GM12878 (cell line): ENCODE results near the gene DPH1. TPM values are rescaled to one million over a fixed set of nuclear protein-coding genes. Genes with fewer than 3 reads are reported as not detected.
A peak's percentile ranks its signal among the peaks of the same experiment; 100 is the strongest.

Experiments
- ATAC-seq: fragments of 200-7000 bp; cut with Tn5 transposase; 3 replicates; pipeline ENCODE4 v1.9.1; 2020; ENCODE audit warnings: mild to moderate bottlenecking, moderate library complexity
- BruUV-seq: library from RNA; stranded (reverse); fragments of 400-500 nt; replicated peaks from 2 replicates; lab custom pipeline; 2021; lab: Mats Ljungman, UMichigan
- CTCF ChIA-PET: fragments of 300-600 bp; sonication (Branson Sonifier 250); formaldehyde crosslinking; extraction: SDS; loops from one replicate; lab custom pipeline; 2021; ENCODE audit warnings: inconsistent platforms; lab: Yijun Ruan, JAX
- POLR2A ChIA-PET: fragments of 350-600 bp; formaldehyde crosslinking; extraction: SDS; loops from one replicate; lab custom pipeline; 2021; ENCODE audit warnings: inconsistent platforms; lab: Charles Lee
- RAD21 ChIA-PET: fragments of 300-600 bp; sonication (Branson Sonifier 250); formaldehyde crosslinking; loops from one replicate; lab custom pipeline; 2023; ENCODE audit warnings: antibody characterized with exemption; ENCODE audit not compliant: unreplicated experiment; lab: Charles Lee
- SMC1A ChIA-PET: fragments of 300-600 bp; sonication (Branson Sonifier 250); formaldehyde crosslinking; loops from one replicate; lab custom pipeline; 2023; ENCODE audit not compliant: unreplicated experiment, uncharacterized antibody; lab: Charles Lee
- DNase-seq: peaks from one replicate; pipeline ENCODE4 v3.0.0-alpha.2; 2011; ENCODE audit warnings: low read depth, low spot score
- FAIRE-seq: peaks from 3 replicates; lab custom pipeline; 2011; peaks lifted over from hg19 to GRCh38; lab: Jason Lieb, UNC
- H2AFZ ChIP-seq: 2 replicates; pipeline ENCODE4 v1.6.0; 2011; ENCODE audit warnings: low read depth, low read length, control low read depth; ENCODE audit not compliant: control insufficient read depth
- H3K27ac ChIP-seq: 2 replicates; pipeline ENCODE4 v1.5.1; 2011; ENCODE audit warnings: control low read depth; ENCODE audit not compliant: control insufficient read depth, insufficient read depth
- H3K27me3 ChIP-seq, 2 experiments: replicated peaks in 1 of 2; 2 replicates each; pipeline versions ENCODE4 v1.6.0 to v1.6.1; 2011; ENCODE audit warnings: low read length in 1 of 2; ENCODE audit not compliant: control insufficient read depth in 2 of 2, insufficient read depth in 2 of 2
- H3K36me3 ChIP-seq, 2 experiments: 2 replicates each; pipeline ENCODE4 v1.5.1; 2011; ENCODE audit warnings: low read length in 1 of 2; ENCODE audit not compliant: control insufficient read depth in 2 of 2, insufficient read depth in 2 of 2
- H3K4me1 ChIP-seq: 2 replicates; pipeline ENCODE4 v1.6.1; 2011; ENCODE audit warnings: mild to moderate bottlenecking, low read length, moderate library complexity, mixed read lengths; ENCODE audit not compliant: control insufficient read depth, insufficient read depth
- H3K4me2 ChIP-seq: 2 replicates; pipeline ENCODE4 v1.6.0; 2011; ENCODE audit warnings: control low read depth; ENCODE audit not compliant: control insufficient read depth, insufficient read depth
- H3K4me3 ChIP-seq: fragments of 200-600 bp; sonication (generic); 2 replicates; pipeline ENCODE4 v1.5.1; 2016
- H3K79me2 ChIP-seq: 2 replicates; pipeline ENCODE4 v1.6.0; 2011; ENCODE audit warnings: low read length; ENCODE audit not compliant: control insufficient read depth, insufficient read depth
- H3K9ac ChIP-seq: 2 replicates; pipeline ENCODE4 v1.8.0; 2011; ENCODE audit warnings: low read length, control low read depth, mixed read lengths; ENCODE audit not compliant: control insufficient read depth, insufficient read depth
- H3K9me3 ChIP-seq: replicated peaks from 3 replicates; pipeline ENCODE4 v1.5.1; 2011; ENCODE audit warnings: mild to moderate bottlenecking, low read length; ENCODE audit not compliant: control insufficient read depth, insufficient read depth
- H4K20me1 ChIP-seq: 2 replicates; pipeline ENCODE4 v1.6.0; 2011; ENCODE audit not compliant: control insufficient read depth, insufficient read depth
- BMI1 ChIP-seq: fragments of 450-650 bp; IDR thresholded peaks from 2 replicates; pipeline ENCODE4 v1.6.1; 2016; ENCODE audit warnings: mild to moderate bottlenecking, moderate library complexity, borderline replicate concordance
- HDAC6 ChIP-seq: fragments of 200-600 bp; sonication (generic); IDR thresholded peaks from one replicate; pipeline ENCODE4 v1.8.0; 2017; ENCODE audit warnings: antibody characterized with exemption; ENCODE audit not compliant: unreplicated experiment
- LARP7 ChIP-seq: fragments of 450-650 bp; IDR thresholded peaks from 2 replicates; pipeline ENCODE4 v1.6.1; 2017; ENCODE audit warnings: mild to moderate bottlenecking
- PML ChIP-seq: IDR thresholded peaks from 2 replicates; pipeline ENCODE4 v1.6.1; 2012; ENCODE audit warnings: low read length, inconsistent platforms
- RAD51 ChIP-seq: fragments of 450-650 bp; IDR thresholded peaks from 2 replicates; pipeline ENCODE4 v1.6.1; 2016; ENCODE audit warnings: moderate library complexity, mild to moderate bottlenecking, inconsistent platforms
- SUZ12 ChIP-seq: fragments of 200-600 bp; sonication (generic); IDR thresholded peaks from one replicate; pipeline ENCODE4 v1.6.1; 2018; ENCODE audit warnings: antibody characterized with exemption, mild to moderate bottlenecking; ENCODE audit not compliant: unreplicated experiment
- ZZZ3 ChIP-seq: IDR thresholded peaks from 2 replicates; pipeline ENCODE4 v1.6.1; 2011; ENCODE audit warnings: low read depth; ENCODE audit not compliant: control insufficient read depth, insufficient read length
- WGBS: methylation state at CpG from one replicate; pipeline ENCODE4 v1.1.6; 2016; ENCODE audit warnings: low lambda C conversion rate; ENCODE audit not compliant: insufficient replicate concordance, insufficient coverage; ENCODE audit errors: missing lambda C conversion rate; 5-methylcytosine and 5-hydroxymethylcytosine counted together
- in situ Hi-C: fragments of 300-500 bp; cut with MboI; formaldehyde crosslinking; loops from 9 replicates; pipeline ENCODE4 v1.14.3; 2018; ENCODE audit warnings: mixed read lengths
- intact Hi-C: fragments of 100-400 bp; cut with micrococcal nuclease; formaldehyde crosslinking; loops from one replicate; pipeline ENCODE4 v1.14.2; 2022; ENCODE audit not compliant: unreplicated experiment
- polyA plus RNA-seq, 11 experiments: library from polyadenylated mRNA; depleted of rRNA in 4 of 11; unstranded in 6 of 11; stranded (reverse) in 5 of 11; fragments of >200 nt; fragmentation: Nextera tagmentation in 4 of 11; fragmentation: Illumina TruSeq in 1 of 11; extraction: Ambion mirVana in 4 of 11; extraction: Trizol in 1 of 11; gene quantifications; 1 replicate in 1 of 11; 2 replicates in 10 of 11; pipeline versions ENCODE4 v1.2.1 to v1.2.3, GENCODE V29; 2011 to 2016; ENCODE audit warnings: inconsistent platforms in 2 of 11, missing spikeins in 2 of 11, low read depth in 1 of 11
- total RNA-seq, 4 experiments: library from RNA; depleted of rRNA in 3 of 4; stranded (reverse); fragments of >200 nt in 3 of 4; fragmentation: Illumina TruSeq in 1 of 4; extraction: Trizol in 1 of 4; gene quantifications; 2 replicates each; pipeline versions ENCODE4 v1.2.1 to v1.2.3, GENCODE V29; 2013 to 2021

The DPH1 gene
- total and polyA plus RNA-seq, 10 of the 15 experiments (the other 5 are each of a cell fraction or from before 2014, with no cell fraction given): 0.29 to 33.6 (median 20.2) TPM

- ATAC-seq: no peak
- no peak for DNase-seq
- ChIA-PET SMC1A (no interaction called here), CTCF (no interaction called here), RAD21 (no interaction called here), POLR2A (no interaction called here)
- H3K9ac ChIP-seq: no peak overlapping the region
- peaks cover 18 to 25% of the 10 kb centered on the region in 2 experiments for H3K27me3 ChIP-seq
- H4K20me1 ChIP-seq: no peaks in the 10 kb centered on the region
- no peaks in the 10 kb centered on the region for H3K36me3 ChIP-seq
- intact Hi-C loops: no loop called here
- peak overlapping the region; percentile 60; the same call in 1 of the 2 replicates for H3K4me2 ChIP-seq
- no peak overlapping the region for H3K27ac ChIP-seq
- in situ Hi-C loops: loop anchor here (25.0 kb wide), 1 partner anchor 112 kb away; no protein-coding TSS in a partner anchor
- WGBS: 17% methylated on average over 65 of the region's 85 CpGs
- no TSS peak for BruUV-seq
- peaks cover 4% of the 10 kb centered on the region for H3K4me1 ChIP-seq
- TF ChIP-seq RAD51 (no peak), HDAC6 (peak; percentile 87), ZZZ3 (no peak), PML (no peak)
- FAIRE-seq: no peak
- no peak overlapping the region for H2AFZ ChIP-seq
- H3K4me3 ChIP-seq: no peak overlapping the region
- no peaks in the 10 kb centered on the region for H3K9me3 ChIP-seq
- no peaks in the 10 kb centered on the region for H3K79me2 ChIP-seq
Observed at GRCh38 chr17:2023692-2024571, 6.0 kb upstream of the DPH1 start.

GRCh38 chr17:2024572-2025219, 5.3 kb upstream of the DPH1 start:
- in situ Hi-C loops (loop anchor here (25.0 kb wide), 1 partner anchor 112 kb away; no protein-coding TSS in a partner anchor), intact Hi-C loops (no loop called here)
- WGBS: 9% methylated on average over 73 of the region's 73 CpGs
- Histone ChIP-seq H3K27me3 (peaks cover 18 to 25% of the 10 kb centered on the region in 2 experiments), H3K4me1 (peaks cover 4% of the 10 kb centered on the region), H3K27ac (no peak overlapping the region), H3K36me3 (no peaks in the 10 kb centered on the region), H2AFZ (no peak overlapping the region), H3K4me3 (peak overlapping the region; percentile 74; the same call in 1 of the 2 replicates), H3K79me2 (no peaks in the 10 kb centered on the region), H3K4me2 (peak overlapping the region; percentile 77; the same call in 1 of the 2 replicates), H3K9ac (no peak overlapping the region), H3K9me3 (no peaks in the 10 kb centered on the region), H4K20me1 (no peaks in the 10 kb centered on the region)
- SMC1A ChIA-PET: no interaction called here
- CTCF ChIA-PET: interaction anchor here (1.0 kb wide), 1 partner anchor 304 kb away, joined by 4 read pairs; no protein-coding TSS in a partner anchor
- no peak for ATAC-seq
- RAD21 ChIA-PET: no interaction called here
- peak; percentile 96 for TF ChIP-seq SUZ12
- TF ChIP-seq LARP7: 0 out of 2 replicates have a peak, but pooled peaks have one; percentile 20
- TF ChIP-seq BMI1: no peak
- DNase-seq: no peak
- POLR2A ChIA-PET: no interaction called here
- BruUV-seq: no TSS peak
- no peak for FAIRE-seq
